Sigmoid colon (tissue), 7 donors: ENCODE measurements around the gene PRDM16. TPM values are rescaled to one million over a fixed set of nuclear protein-coding genes. Genes with fewer than 3 reads are reported as not detected.

Experiments used
- DNase-seq: peaks from one replicate; pipeline ENCODE4 v3.0.0-alpha.2; 2019
- H3K27ac ChIP-seq, 4 donors: fragments of 200-600 bp; sonication (generic); one replicate each; pipeline ENCODE4 v1.5.1; 2016 to 2019; ENCODE audit warnings: mild to moderate bottlenecking in 1 of 4
- H3K27me3 ChIP-seq, 3 donors: fragments of 200-600 bp; sonication (generic); one replicate each; pipeline ENCODE4 v1.5.1; 2019; ENCODE audit warnings: mild to moderate bottlenecking in 1 of 3
- H3K36me3 ChIP-seq, 4 donors: fragments of 200-600 bp; sonication (generic); one replicate each; pipeline ENCODE4 v1.5.1; 2016 to 2019
- H3K4me1 ChIP-seq, 4 donors: fragments of 200-600 bp; sonication (generic); one replicate each; pipeline ENCODE4 v1.5.1; 2017 to 2019
- H3K4me3 ChIP-seq, 4 donors: fragments of 200-600 bp; sonication (generic); one replicate each; pipeline ENCODE4 v1.5.1; 2017 to 2019; ENCODE audit warnings: mild to moderate bottlenecking in 2 of 4, moderate library complexity in 1 of 4
- H3K9me3 ChIP-seq, 4 donors: fragments of 200-600 bp in 3 of 4; sonication (generic) in 3 of 4; one replicate each; pipeline versions ENCODE4 v1.5.1 to v1.6.1; 2013 to 2019
- EP300 ChIP-seq, 4 donors: sonication (generic); formaldehyde crosslinking; IDR thresholded peaks; one replicate each; pipeline ENCODE4 v1.6.1; 2017; ENCODE audit warnings: antibody characterized with exemption in 4 of 4
- POLR2A ChIP-seq, 2 donors: fragments of 450-650 bp; IDR thresholded peaks; one replicate each; pipeline ENCODE4 v1.6.1; 2016; ENCODE audit warnings: antibody characterized with exemption in 2 of 2, mild to moderate bottlenecking in 2 of 2, moderate library complexity in 2 of 2
- POLR2AphosphoS5 ChIP-seq, 4 donors: sonication (generic); formaldehyde crosslinking; IDR thresholded peaks; one replicate each; pipeline ENCODE4 v1.6.1; 2017; ENCODE audit warnings: antibody characterized with exemption in 4 of 4
- WGBS, 2 donors: extraction: QIAGEN DNeasy Blood & Tissue Kit; methylation state at CpG; one replicate each; pipeline ENCODE4 v1.1.7; 2013; 5-methylcytosine and 5-hydroxymethylcytosine counted together
- intact Hi-C: fragments of 100-400 bp; cut with DNase I; formaldehyde crosslinking; loops from one replicate; pipeline ENCODE4 v1.15.1; 2023
- polyA plus RNA-seq, 3 donors: library from polyadenylated mRNA; stranded (reverse); fragments of 200-250 nt; gene quantifications; one replicate each; pipeline ENCODE4 v1.2.3, GENCODE V29; 2013
- total RNA-seq, 4 donors: library from RNA; depleted of rRNA; stranded (reverse); fragments of >200 nt; gene quantifications; one replicate each; pipeline ENCODE4 v1.1.0, GENCODE V29; 2016
- TF ChIP-seq, protein P1 (sequence below), 4 experiments: fragments of 450-650 bp in 3 of 4; fragments of 200-600 bp in 1 of 4; IDR thresholded peaks; one replicate each; pipeline ENCODE4 v1.5.1; 2016 to 2019; ENCODE audit warnings: antibody characterized with exemption in 4 of 4, mild to moderate bottlenecking in 3 of 4, moderate library complexity in 2 of 4
- donor health status: healthy with polysubstance abuse.
- donor health status: Bipolar disorder and iron deficiency.
- donor health status: healthy.

The PRDM16 gene
- total and polyA plus RNA-seq, 7 donors: under 0.01 to 1.7 (median 0.49) TPM

DNA sequence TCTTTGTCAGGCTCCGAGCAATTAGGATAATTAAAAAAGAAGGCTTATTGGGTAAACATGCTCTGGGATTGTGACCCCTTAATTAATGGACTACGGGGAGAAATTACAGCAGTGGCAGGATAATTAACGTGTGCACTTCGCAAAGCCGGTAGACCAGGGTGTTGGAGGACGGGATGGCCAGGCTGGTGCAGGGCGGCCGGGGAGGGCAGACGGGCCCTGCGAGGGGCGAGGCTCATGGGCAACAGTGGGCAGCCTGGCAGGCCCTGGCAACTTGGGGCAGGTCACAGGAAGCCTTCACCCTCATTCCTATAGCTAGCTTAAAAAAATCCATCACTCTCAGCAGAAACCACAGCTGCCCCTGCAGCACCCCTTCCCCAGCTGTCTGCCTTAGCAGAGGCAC lies 199.3 kb downstream of the PRDM16 start:
- H3K27ac ChIP-seq: no peak overlapping the region
- no peak overlapping the region for H3K4me3 ChIP-seq
- H3K27me3 ChIP-seq: peaks cover 4 to 95% (median 47%) of the 10 kb centered on the region in 3 donors
- no peaks in the 10 kb centered on the region for H3K4me1 ChIP-seq
- intact Hi-C loops: no loop called here
- TF ChIP-seq, protein P1, sequence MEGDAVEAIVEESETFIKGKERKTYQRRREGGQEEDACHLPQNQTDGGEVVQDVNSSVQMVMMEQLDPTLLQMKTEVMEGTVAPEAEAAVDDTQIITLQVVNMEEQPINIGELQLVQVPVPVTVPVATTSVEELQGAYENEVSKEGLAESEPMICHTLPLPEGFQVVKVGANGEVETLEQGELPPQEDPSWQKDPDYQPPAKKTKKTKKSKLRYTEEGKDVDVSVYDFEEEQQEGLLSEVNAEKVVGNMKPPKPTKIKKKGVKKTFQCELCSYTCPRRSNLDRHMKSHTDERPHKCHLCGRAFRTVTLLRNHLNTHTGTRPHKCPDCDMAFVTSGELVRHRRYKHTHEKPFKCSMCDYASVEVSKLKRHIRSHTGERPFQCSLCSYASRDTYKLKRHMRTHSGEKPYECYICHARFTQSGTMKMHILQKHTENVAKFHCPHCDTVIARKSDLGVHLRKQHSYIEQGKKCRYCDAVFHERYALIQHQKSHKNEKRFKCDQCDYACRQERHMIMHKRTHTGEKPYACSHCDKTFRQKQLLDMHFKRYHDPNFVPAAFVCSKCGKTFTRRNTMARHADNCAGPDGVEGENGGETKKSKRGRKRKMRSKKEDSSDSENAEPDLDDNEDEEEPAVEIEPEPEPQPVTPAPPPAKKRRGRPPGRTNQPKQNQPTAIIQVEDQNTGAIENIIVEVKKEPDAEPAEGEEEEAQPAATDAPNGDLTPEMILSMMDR (IDR thresholded peaks at IDR 0.05): no peak
- TF ChIP-seq POLR2A (IDR thresholded peaks at IDR 0.05): no peak
- TF ChIP-seq POLR2AphosphoS5 (IDR thresholded peaks at IDR 0.05): no peak
- no peak for TF ChIP-seq EP300 (IDR thresholded peaks at IDR 0.05)
- H3K36me3 ChIP-seq: no peaks in the 10 kb centered on the region
- H3K9me3 ChIP-seq: no peaks in the 10 kb centered on the region
- 86 to 88% methylated on average over 11 of the region's 11 CpGs for WGBS, 2 donors
- no peak for DNase-seq

GRCh38 chr1:3270403-3271245 lies 201.6 kb downstream of the PRDM16 start:
- intact Hi-C loops: no loop called here
- no peaks in the 10 kb centered on the region for H3K4me1 ChIP-seq
- TF ChIP-seq POLR2A (IDR thresholded peaks at IDR 0.05) (no peak), POLR2AphosphoS5 (IDR thresholded peaks at IDR 0.05) (no peak), EP300 (IDR thresholded peaks at IDR 0.05) (no peak)
- TF ChIP-seq, protein P1 (IDR thresholded peaks at IDR 0.05): no peak
- no peaks in the 10 kb centered on the region for H3K36me3 ChIP-seq
- 86 to 88% methylated on average over 27 of the region's 27 CpGs for WGBS, 2 donors
- no peak overlapping the region for H3K4me3 ChIP-seq
- no peak for DNase-seq
- H3K27me3 ChIP-seq: peaks cover 4 to 72% (median 28%) of the 10 kb centered on the region in 3 donors
- H3K27ac ChIP-seq: no peak overlapping the region
- no peaks in the 10 kb centered on the region for H3K9me3 ChIP-seq

DNA sequence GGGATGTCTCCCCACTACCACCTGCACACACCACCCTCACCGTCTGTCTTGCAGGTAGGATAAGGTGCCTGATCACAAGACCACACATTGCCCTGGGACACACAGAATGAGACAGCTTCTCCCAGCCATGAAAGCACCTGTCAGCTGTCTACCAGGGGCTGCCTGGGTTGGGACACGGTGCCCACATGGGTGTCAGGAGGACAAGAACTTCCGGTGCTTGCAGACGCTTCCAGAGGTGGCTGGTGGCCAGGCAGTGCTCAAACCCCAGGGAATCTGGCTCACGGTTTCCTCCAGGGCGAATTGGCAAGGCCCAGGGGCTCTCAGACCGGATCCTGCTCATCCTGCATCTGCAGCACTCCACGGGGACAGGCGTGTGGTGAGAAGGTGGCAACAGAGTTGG lies 202.9 kb downstream of the PRDM16 start:
- Histone ChIP-seq H3K27ac (no peak overlapping the region), H3K9me3 (no peaks in the 10 kb centered on the region), H3K4me1 (no peaks in the 10 kb centered on the region), H3K4me3 (no peak overlapping the region), H3K36me3 (no peaks in the 10 kb centered on the region), H3K27me3 (peaks cover 4 to 62% (median 16%) of the 10 kb centered on the region in 3 donors)
- intact Hi-C loops: no loop called here
- TF ChIP-seq, protein P1 (IDR thresholded peaks at IDR 0.05): no peak
- TF ChIP-seq EP300 (IDR thresholded peaks at IDR 0.05) (no peak), POLR2AphosphoS5 (IDR thresholded peaks at IDR 0.05) (no peak), POLR2A (IDR thresholded peaks at IDR 0.05) (no peak)
- 84% methylated on average over 9 of the region's 9 CpGs for WGBS, 2 donors
- DNase-seq: no peak

DNA sequence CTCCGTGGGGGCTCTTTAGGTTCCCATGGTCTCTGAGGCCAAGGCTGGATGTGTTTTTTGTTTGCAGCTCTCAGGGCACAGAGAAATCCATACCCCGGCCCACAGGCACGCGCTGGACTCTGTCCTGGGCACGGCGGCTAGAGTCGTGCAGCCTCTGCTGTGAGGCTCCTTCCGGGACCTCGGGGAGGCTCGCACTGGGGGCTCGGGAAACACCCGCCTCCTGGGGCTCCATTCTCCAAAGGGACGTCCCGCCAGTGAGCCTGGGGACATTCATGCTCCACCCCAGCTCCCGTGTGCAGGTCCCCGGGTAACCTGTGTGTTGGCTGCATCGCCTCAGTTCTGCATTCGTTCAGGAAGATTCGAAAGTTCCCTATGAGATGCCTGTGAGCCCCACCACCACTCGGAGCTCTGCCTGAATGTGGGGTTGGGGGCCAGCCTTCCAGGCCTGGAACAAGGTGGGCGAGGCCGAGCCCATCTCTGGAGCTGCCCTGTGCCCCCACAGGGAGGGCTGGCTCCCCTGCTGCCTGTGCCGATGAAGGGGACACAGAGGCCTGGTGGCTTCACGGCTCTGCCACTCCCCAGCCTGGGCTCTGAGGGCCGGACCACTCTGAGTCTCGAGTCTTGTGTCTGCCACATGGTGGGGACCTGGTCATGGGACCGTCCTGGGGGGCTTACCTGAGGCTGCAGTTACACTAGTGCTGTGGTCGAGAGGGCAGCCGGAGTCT lies 203.5 kb downstream of the PRDM16 start:
- no peak overlapping the region for H3K27ac ChIP-seq
- H3K36me3 ChIP-seq: no peaks in the 10 kb centered on the region
- H3K4me1 ChIP-seq: no peaks in the 10 kb centered on the region
- WGBS, 2 donors: 86 to 87% methylated on average over 29 of the region's 29 CpGs
- no peak overlapping the region for H3K4me3 ChIP-seq
- peaks cover 4 to 60% (median 11%) of the 10 kb centered on the region in 3 donors for H3K27me3 ChIP-seq
- no peak for TF ChIP-seq POLR2A (IDR thresholded peaks at IDR 0.05)
- no peak for TF ChIP-seq EP300 (IDR thresholded peaks at IDR 0.05)
- TF ChIP-seq, protein P1 (IDR thresholded peaks at IDR 0.05): no peak
- TF ChIP-seq POLR2AphosphoS5 (IDR thresholded peaks at IDR 0.05): no peak
- intact Hi-C loops: no loop called here
- DNase-seq: no peak
- H3K9me3 ChIP-seq: no peaks in the 10 kb centered on the region
